Sciatic nerve (tissue), 1 donor: ENCODE data around the gene PTCH1. TPM values are rescaled to one million over a fixed set of nuclear protein-coding genes. Genes with fewer than 3 reads are reported as not detected.

ENCODE experiments used
- total RNA-seq: library from RNA; stranded (reverse); fragmentation: NEBNext Ultra II Directional; extraction: Animal tissue kit (Norgen Biotek cat#: 25700); gene quantifications from one replicate; pipeline ENCODE4 v1.2.1, GENCODE V29; 2021
- donor health status: DM: no; HTN: no; CAD: no.

PTCH1 gene
- total RNA-seq, 1 donor from 2014 or later = 136 TPM

Other genes with a start within 250 kb of the PTCH1 start
- 13.6 TPM for gene FANCC, start 199.3 kb downstream of the PTCH1 start, total RNA-seq